ENCODE measurements around the gene HSD11B1. TPM values are rescaled to one million over a fixed set of nuclear protein-coding genes. Genes with fewer than 3 reads are reported as not detected.

HSD11B1 gene
- total RNA-seq, 1 donor from 2014 or later: not detected

GRCh38 chr1:209775678-209776077, 71.0 kb downstream of the HSD11B1 start:
- no peak overlapping the region for H3K4me3 Mint-ChIP-seq
- H3K4me1 Mint-ChIP-seq: no peaks in the 10 kb centered on the region

GRCh38 chr1:209777587-209777986, 72.9 kb downstream of the HSD11B1 start:
- H3K4me3 Mint-ChIP-seq: no peak overlapping the region
- no peak for TF ChIP-seq CTCF (conservative IDR thresholded peaks at IDR 0.05)
- no peaks in the 10 kb centered on the region for H3K36me3 Mint-ChIP-seq (ENCODE audit: low read depth)
- no peak for DNase-seq (ENCODE audit: low read depth, low spot score)
- H3K27me3 Mint-ChIP-seq (ENCODE audit: low read depth): peaks cover 14% of the 10 kb centered on the region
- H3K9me3 Mint-ChIP-seq: no peaks in the 10 kb centered on the region
- H3K27ac Mint-ChIP-seq (ENCODE audit: unreplicated experiment): no peak overlapping the region
- no peaks in the 10 kb centered on the region for H3K4me1 Mint-ChIP-seq

More at GRCh38 chr1:209775678-209776077, 71.0 kb downstream of the HSD11B1 start:
- DNase-seq (ENCODE audit: low read depth, low spot score): no peak
- H3K27ac Mint-ChIP-seq (ENCODE audit: unreplicated experiment): no peak overlapping the region
- H3K27me3 Mint-ChIP-seq (ENCODE audit: low read depth): peaks cover 14% of the 10 kb centered on the region
- no peak for TF ChIP-seq CTCF (conservative IDR thresholded peaks at IDR 0.05)
- no peaks in the 10 kb centered on the region for H3K36me3 Mint-ChIP-seq (ENCODE audit: low read depth)
- no peaks in the 10 kb centered on the region for H3K9me3 Mint-ChIP-seq

- no peak for DNase-seq (ENCODE audit: low read depth, low spot score)
- Mint-ChIP-seq H3K4me3 (no peak overlapping the region), H3K27me3 (ENCODE audit: low read depth) (peaks cover 14% of the 10 kb centered on the region)
Measured at GRCh38 chr1:209778102-209778501, 73.5 kb downstream of the HSD11B1 start.

GRCh38 chr1:209780268-209780667, 75.6 kb downstream of the HSD11B1 start:
- H3K4me1 Mint-ChIP-seq: peaks cover 13% of the 10 kb centered on the region
- H3K36me3 Mint-ChIP-seq (ENCODE audit: low read depth): peaks cover 4% of the 10 kb centered on the region
- no peak for TF ChIP-seq CTCF (conservative IDR thresholded peaks at IDR 0.05)
- H3K9me3 Mint-ChIP-seq: peaks cover 2% of the 10 kb centered on the region
- H3K27ac Mint-ChIP-seq (ENCODE audit: unreplicated experiment): no peak overlapping the region
- no peak overlapping the region for H3K4me3 Mint-ChIP-seq
- DNase-seq (ENCODE audit: low read depth, low spot score): no peak
- peaks cover 11% of the 10 kb centered on the region for H3K27me3 Mint-ChIP-seq (ENCODE audit: low read depth)

More at GRCh38 chr1:209778102-209778501, 73.5 kb downstream of the HSD11B1 start:
- no peak overlapping the region for H3K27ac Mint-ChIP-seq (ENCODE audit: unreplicated experiment)
- H3K9me3 Mint-ChIP-seq: no peaks in the 10 kb centered on the region
- TF ChIP-seq CTCF (conservative IDR thresholded peaks at IDR 0.05): no peak
- no peaks in the 10 kb centered on the region for H3K4me1 Mint-ChIP-seq
- H3K36me3 Mint-ChIP-seq (ENCODE audit: low read depth): no peaks in the 10 kb centered on the region

DNA sequence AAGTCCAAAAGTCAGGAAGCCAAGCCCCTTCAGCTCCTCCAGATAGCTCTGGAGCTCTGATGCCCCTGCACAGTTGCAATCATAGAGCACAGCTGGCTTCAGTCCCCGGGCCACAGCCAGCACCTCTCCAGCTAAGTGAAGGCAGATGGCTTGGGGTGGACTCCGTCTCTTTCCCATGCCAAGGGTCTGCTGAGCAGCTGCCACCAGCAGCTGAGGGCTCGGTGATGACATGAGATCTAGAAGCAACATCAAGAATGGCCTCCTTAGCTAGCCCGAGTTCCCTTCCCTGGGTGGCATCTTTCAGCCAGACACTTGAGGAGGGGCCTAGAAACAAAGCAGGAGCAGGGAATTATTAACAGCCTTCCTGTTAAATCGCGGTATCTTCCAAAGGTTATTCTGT, 78.7 kb downstream of the HSD11B1 start:
- no peak overlapping the region for H3K27ac Mint-ChIP-seq (ENCODE audit: unreplicated experiment)
- H3K4me3 Mint-ChIP-seq: peak overlapping the region; percentile 95
- no peak for DNase-seq (ENCODE audit: low read depth, low spot score)
- peaks cover 4% of the 10 kb centered on the region for H3K36me3 Mint-ChIP-seq (ENCODE audit: low read depth)
- H3K9me3 Mint-ChIP-seq: peaks cover 5% of the 10 kb centered on the region
- peaks cover 13% of the 10 kb centered on the region for H3K4me1 Mint-ChIP-seq
- TF ChIP-seq CTCF (conservative IDR thresholded peaks at IDR 0.05): no peak
- H3K27me3 Mint-ChIP-seq (ENCODE audit: low read depth): peaks cover 41% of the 10 kb centered on the region

Other genes with a start within 250 kb of the HSD11B1 start
- gene CAMK1G, start 121.1 kb upstream of the HSD11B1 start, total RNA-seq: 1.1 and 1.8 TPM in 2 replicates
- not detected in 2 replicates for gene LAMB3, start 52.4 kb upstream of the HSD11B1 start, total RNA-seq
- gene G0S2, start 29.4 kb upstream of the HSD11B1 start, total RNA-seq: 0.37 and 0.48 TPM in 2 replicates
- not detected in 2 replicates for gene TRAF3IP3, start 51.2 kb downstream of the HSD11B1 start, total RNA-seq
- gene C1orf74, start 79.7 kb downstream of the HSD11B1 start, total RNA-seq: 2.7 and 3.2 TPM in 2 replicates
- 0.05 TPM in 1 of 2 replicates, not detected in the other for gene IRF6, start 101.3 kb downstream of the HSD11B1 start, total RNA-seq
- 6.8 and 7.2 TPM in 2 replicates for gene UTP25, start 123.1 kb downstream of the HSD11B1 start, total RNA-seq
- 3.6 and 4.1 TPM in 2 replicates for gene SYT14, start 233.4 kb downstream of the HSD11B1 start, total RNA-seq